ENCODE measurements around the gene PPM1H.

Gene PPM1H

DNA sequence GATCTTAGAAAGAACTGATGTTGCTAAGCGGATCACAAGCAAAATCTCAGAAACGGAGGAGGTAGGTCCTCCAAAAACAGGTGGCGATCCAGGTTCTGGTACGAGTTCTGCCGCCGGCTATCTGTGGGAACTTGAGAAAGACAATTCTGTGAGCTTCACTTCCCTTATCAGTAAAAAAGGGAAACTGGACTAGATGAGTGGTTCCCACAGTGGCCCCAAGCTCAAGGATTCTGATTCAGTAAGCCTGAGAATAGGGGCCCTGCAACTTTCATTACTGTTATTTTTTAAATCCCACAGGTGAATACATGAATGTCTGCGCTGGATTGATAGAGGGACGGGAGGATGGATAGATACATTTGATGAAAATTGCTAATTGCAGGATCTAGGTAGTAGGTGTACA lies 160.2 kb downstream of the PPM1H start:
- H3K4me3 ChIP-seq (replicated peaks; ENCODE audit: low read depth, low read length) = no peak overlapping the region
- TF ChIP-seq, protein P1, sequence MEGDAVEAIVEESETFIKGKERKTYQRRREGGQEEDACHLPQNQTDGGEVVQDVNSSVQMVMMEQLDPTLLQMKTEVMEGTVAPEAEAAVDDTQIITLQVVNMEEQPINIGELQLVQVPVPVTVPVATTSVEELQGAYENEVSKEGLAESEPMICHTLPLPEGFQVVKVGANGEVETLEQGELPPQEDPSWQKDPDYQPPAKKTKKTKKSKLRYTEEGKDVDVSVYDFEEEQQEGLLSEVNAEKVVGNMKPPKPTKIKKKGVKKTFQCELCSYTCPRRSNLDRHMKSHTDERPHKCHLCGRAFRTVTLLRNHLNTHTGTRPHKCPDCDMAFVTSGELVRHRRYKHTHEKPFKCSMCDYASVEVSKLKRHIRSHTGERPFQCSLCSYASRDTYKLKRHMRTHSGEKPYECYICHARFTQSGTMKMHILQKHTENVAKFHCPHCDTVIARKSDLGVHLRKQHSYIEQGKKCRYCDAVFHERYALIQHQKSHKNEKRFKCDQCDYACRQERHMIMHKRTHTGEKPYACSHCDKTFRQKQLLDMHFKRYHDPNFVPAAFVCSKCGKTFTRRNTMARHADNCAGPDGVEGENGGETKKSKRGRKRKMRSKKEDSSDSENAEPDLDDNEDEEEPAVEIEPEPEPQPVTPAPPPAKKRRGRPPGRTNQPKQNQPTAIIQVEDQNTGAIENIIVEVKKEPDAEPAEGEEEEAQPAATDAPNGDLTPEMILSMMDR (IDR thresholded peaks at IDR 0.05; ENCODE audit: insufficient read depth, low read length, poor library complexity, severe bottlenecking) = no peak
- DNase-seq (ENCODE audit: extremely low read depth, insufficient read length) = no peak
- H3K36me3 ChIP-seq (ENCODE audit: control insufficient read depth, insufficient read depth, low read length) = no peaks in the 10 kb centered on the region
- H3K27me3 ChIP-seq (replicated peaks; ENCODE audit: control insufficient read depth, insufficient read depth, low read length) = no peaks in the 10 kb centered on the region

DNA sequence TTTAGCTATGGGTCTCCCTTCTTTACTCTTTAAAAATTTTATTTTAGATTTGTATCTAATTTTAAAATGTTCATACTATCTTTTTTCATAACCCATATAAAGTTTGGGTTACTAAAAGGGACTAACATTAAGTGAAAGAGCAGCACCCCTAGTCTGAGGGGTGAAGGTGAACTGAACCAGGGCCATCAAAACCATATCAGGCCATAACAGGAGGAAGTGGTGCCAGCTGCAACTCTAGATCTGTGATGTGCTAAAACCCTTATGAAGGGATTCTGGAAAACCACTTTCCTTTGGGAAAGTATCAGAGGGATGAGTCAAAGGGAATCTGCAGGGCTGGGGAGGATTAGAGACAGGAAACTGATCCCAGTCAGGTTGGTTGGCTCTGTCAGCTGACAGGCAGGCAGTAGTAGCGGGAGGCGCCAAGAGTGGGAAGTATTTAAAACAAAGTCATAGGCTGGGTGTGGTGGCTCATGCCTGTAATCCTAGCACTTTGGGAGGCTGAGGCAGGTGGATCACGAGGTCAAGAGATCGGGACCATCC lies 162.5 kb downstream of the PPM1H start:
- H3K36me3 ChIP-seq (ENCODE audit: control insufficient read depth, insufficient read depth, low read length) = no peaks in the 10 kb centered on the region
- H3K27me3 ChIP-seq (replicated peaks; ENCODE audit: control insufficient read depth, insufficient read depth, low read length) = no peaks in the 10 kb centered on the region
- DNase-seq (ENCODE audit: extremely low read depth, insufficient read length) = no peak
- TF ChIP-seq, protein P1 (IDR thresholded peaks at IDR 0.05; ENCODE audit: insufficient read depth, low read length, poor library complexity, severe bottlenecking) = no peak
- no peak overlapping the region for H3K4me3 ChIP-seq (replicated peaks; ENCODE audit: low read depth, low read length)

DNA sequence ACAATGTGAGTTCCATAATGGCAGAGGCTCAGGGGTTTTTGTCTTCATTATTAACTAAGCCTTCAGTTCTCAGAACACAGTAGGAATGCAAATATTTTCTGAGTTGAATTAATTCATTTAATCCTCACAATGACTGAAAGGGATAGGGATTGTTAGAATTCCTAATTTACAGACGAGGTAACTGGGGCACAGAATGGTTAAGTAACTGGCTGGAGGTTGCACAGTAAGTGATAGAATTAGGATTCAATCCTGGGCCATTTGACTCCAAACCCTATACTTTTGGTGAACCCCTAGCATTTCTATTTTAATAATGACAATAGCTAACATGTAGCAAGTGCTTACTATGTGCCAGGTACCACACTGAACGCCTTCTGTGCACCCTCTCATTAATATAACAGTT lies 163.1 kb downstream of the PPM1H start:
- H3K27me3 ChIP-seq (replicated peaks; ENCODE audit: control insufficient read depth, insufficient read depth, low read length) = no peaks in the 10 kb centered on the region
- no peaks in the 10 kb centered on the region for H3K36me3 ChIP-seq (ENCODE audit: control insufficient read depth, insufficient read depth, low read length)
- TF ChIP-seq, protein P1 (IDR thresholded peaks at IDR 0.05; ENCODE audit: insufficient read depth, low read length, poor library complexity, severe bottlenecking) = no peak
- DNase-seq (ENCODE audit: extremely low read depth, insufficient read length) = no peak
- H3K4me3 ChIP-seq (replicated peaks; ENCODE audit: low read depth, low read length) = no peak overlapping the region

DNA sequence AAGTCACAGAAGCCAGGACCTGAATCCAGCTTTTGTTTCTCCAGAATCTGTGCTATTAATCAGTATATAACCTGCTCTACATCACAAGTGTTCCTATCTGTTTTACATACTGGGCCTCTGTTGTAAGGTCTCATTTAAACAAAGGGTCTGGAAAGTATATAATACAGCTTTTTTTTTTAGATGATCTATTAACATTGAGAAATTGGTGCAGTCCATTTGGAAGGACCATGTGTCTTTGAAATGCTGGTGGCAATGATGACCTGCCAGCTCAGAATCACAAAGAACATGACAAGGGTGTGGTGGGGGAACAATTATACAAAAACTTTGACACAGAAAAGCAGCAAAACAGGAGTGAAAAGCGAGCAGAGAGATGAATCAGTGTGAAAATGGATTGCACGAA lies 164.6 kb downstream of the PPM1H start:
- TF ChIP-seq, protein P1 (IDR thresholded peaks at IDR 0.05; ENCODE audit: insufficient read depth, low read length, poor library complexity, severe bottlenecking) = no peak
- no peak for DNase-seq (ENCODE audit: extremely low read depth, insufficient read length)
- no peaks in the 10 kb centered on the region for H3K27me3 ChIP-seq (replicated peaks; ENCODE audit: control insufficient read depth, insufficient read depth, low read length)
- no peak overlapping the region for H3K4me3 ChIP-seq (replicated peaks; ENCODE audit: low read depth, low read length)
- H3K36me3 ChIP-seq (ENCODE audit: control insufficient read depth, insufficient read depth, low read length) = no peaks in the 10 kb centered on the region

DNA sequence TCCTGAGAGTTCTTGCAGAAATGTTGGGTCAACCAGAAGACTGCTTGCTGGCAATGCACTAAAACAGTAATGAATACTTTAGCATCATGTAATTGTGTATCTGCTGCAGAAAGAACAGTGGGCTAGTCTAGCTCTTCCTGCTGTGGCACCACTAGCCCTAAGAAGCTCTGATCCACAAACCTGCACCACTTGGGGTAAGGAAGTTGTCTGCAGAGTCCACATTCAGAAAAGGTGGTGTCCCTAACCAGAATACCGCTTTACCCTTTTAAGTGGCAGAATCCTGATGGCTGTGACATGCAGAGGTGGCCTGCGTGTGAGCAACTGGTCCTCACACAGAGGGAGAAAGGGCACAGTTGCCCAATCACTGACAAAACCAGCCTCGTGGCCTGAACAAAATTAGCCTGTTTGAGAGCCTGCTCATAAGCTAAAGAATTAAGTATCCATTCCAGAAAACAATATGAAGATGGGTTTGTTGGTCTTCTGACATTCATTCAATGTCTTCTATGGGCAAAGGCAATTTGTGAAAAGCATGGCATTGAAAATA lies 165.8 kb downstream of the PPM1H start:
- Histone ChIP-seq H3K36me3 (ENCODE audit: control insufficient read depth, insufficient read depth, low read length) (no peaks in the 10 kb centered on the region), H3K27me3 (replicated peaks; ENCODE audit: control insufficient read depth, insufficient read depth, low read length) (no peaks in the 10 kb centered on the region), H3K4me3 (replicated peaks; ENCODE audit: low read depth, low read length) (no peak overlapping the region)
- TF ChIP-seq, protein P1 (IDR thresholded peaks at IDR 0.05; ENCODE audit: insufficient read depth, low read length, poor library complexity, severe bottlenecking) = no peak
- no peak for DNase-seq (ENCODE audit: extremely low read depth, insufficient read length)

DNA sequence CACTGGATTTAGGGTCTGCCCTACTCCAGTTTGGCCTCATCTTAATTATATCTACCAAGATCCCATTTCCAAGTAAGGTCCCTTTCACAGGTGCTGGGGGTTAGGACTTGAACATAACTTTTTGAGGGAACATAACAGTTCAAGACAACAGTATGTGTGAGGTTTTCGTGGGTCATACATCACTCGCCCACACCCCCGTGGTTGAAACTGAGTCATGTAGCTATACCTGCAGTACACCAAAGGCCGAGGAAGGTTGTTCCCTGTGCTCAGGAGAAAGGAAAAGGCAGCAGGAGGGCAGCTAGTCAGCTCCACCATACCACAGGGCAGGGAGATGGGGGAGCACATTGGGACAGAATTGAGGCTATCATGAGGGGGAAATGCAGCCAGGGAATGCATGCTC lies 167.0 kb downstream of the PPM1H start:
- H3K4me3 ChIP-seq (replicated peaks; ENCODE audit: low read depth, low read length) = no peak overlapping the region
- DNase-seq (ENCODE audit: extremely low read depth, insufficient read length) = no peak
- TF ChIP-seq, protein P1 (IDR thresholded peaks at IDR 0.05; ENCODE audit: insufficient read depth, low read length, poor library complexity, severe bottlenecking) = no peak

More for the DNA sequence above, 167.0 kb downstream of the PPM1H start:
- Histone ChIP-seq H3K27me3 (replicated peaks; ENCODE audit: control insufficient read depth, insufficient read depth, low read length) (no peaks in the 10 kb centered on the region), H3K36me3 (ENCODE audit: control insufficient read depth, insufficient read depth, low read length) (no peaks in the 10 kb centered on the region)

Measured in GM06990 (cell line).